HG03439 (cell line): ENCODE results near the gene RAB5A.
A peak's percentile ranks its signal among the peaks of the same experiment; 100 is the strongest.
"Not testable (repeated sequence)": the region's sequence is repeated elsewhere in the genome, so short reads cannot be mapped to it uniquely, and the experiment has no call there.

ENCODE experiments used
- ATAC-seq: cut with Tn5 transposase; IDR thresholded peaks from one replicate; pipeline ENCODE4 v1.9.1; 2021; ENCODE audit warnings: mild to moderate bottlenecking, moderate library complexity; ENCODE audit not compliant: unreplicated experiment

Gene RAB5A

GRCh38 chr3:19947549-19948225 is 790 bp downstream of the RAB5A start:
- ATAC-seq = peak; percentile 11

GRCh38 chr3:19948226-19948591 is 1.3 kb downstream of the RAB5A start:
- ATAC-seq = no peak

- no peak for ATAC-seq
Measured at GRCh38 chr3:19950316-19950715, 3.4 kb downstream of the RAB5A start.

- ATAC-seq = no peak
Measured at GRCh38 chr3:19954676-19955075, 7.8 kb downstream of the RAB5A start.

- ATAC-seq = not testable (repeated sequence)
Measured at GRCh38 chr3:19957354-19957753, 10.5 kb downstream of the RAB5A start.

- ATAC-seq = no peak
Measured at GRCh38 chr3:19959505-19959904, 12.6 kb downstream of the RAB5A start.

GRCh38 chr3:19960696-19961095 is 13.8 kb downstream of the RAB5A start:
- ATAC-seq = no peak

- no peak for ATAC-seq
Measured at GRCh38 chr3:19961960-19962359, 15.1 kb downstream of the RAB5A start.

- no peak for ATAC-seq
Measured at GRCh38 chr3:19967208-19967607, 20.3 kb downstream of the RAB5A start.

GRCh38 chr3:19967812-19968211 is 20.9 kb downstream of the RAB5A start:
- ATAC-seq = no peak

- ATAC-seq = no peak
Measured at GRCh38 chr3:19970327-19970726, 23.4 kb downstream of the RAB5A start.

- no peak for ATAC-seq
Measured at GRCh38 chr3:19972054-19972453, 25.2 kb downstream of the RAB5A start.

- not testable (repeated sequence) for ATAC-seq
Measured at GRCh38 chr3:19988904-19989303, 42.0 kb downstream of the RAB5A start.

GRCh38 chr3:19994796-19995195 is 47.9 kb downstream of the RAB5A start:
- no peak for ATAC-seq

GRCh38 chr3:19997502-19997901 is 50.6 kb downstream of the RAB5A start:
- no peak for ATAC-seq

GRCh38 chr3:20001932-20002331 is 55.0 kb downstream of the RAB5A start:
- ATAC-seq = no peak

GRCh38 chr3:20007960-20008359 is 61.1 kb downstream of the RAB5A start:
- ATAC-seq = no peak

- ATAC-seq = no peak
Measured at GRCh38 chr3:20008646-20009045, 61.7 kb downstream of the RAB5A start.

GRCh38 chr3:20012164-20012563 is 65.3 kb downstream of the RAB5A start, which contains the start of gene PP2D1:
TSS of gene PP2D1 (minus strand) at chr3:20012264. CDS start at chr3:20012072, 192 bp downstream.
- no peak for ATAC-seq

- ATAC-seq = no peak
Measured at GRCh38 chr3:20013396-20013795, 66.5 kb downstream of the RAB5A start.

GRCh38 chr3:20015525-20015924 is 68.6 kb downstream of the RAB5A start:
- ATAC-seq = no peak

GRCh38 chr3:20016076-20016475 is 69.2 kb downstream of the RAB5A start:
- not testable (repeated sequence) for ATAC-seq

- no peak for ATAC-seq
Measured at GRCh38 chr3:20022954-20023622, 76.2 kb downstream of the RAB5A start.
